ENCODE measurements around the gene BBS12.
"Not testable (repeated sequence)": the region's sequence is repeated elsewhere in the genome, so short reads cannot be mapped to it uniquely, and the experiment has no call there.

BBS12 gene

DNA sequence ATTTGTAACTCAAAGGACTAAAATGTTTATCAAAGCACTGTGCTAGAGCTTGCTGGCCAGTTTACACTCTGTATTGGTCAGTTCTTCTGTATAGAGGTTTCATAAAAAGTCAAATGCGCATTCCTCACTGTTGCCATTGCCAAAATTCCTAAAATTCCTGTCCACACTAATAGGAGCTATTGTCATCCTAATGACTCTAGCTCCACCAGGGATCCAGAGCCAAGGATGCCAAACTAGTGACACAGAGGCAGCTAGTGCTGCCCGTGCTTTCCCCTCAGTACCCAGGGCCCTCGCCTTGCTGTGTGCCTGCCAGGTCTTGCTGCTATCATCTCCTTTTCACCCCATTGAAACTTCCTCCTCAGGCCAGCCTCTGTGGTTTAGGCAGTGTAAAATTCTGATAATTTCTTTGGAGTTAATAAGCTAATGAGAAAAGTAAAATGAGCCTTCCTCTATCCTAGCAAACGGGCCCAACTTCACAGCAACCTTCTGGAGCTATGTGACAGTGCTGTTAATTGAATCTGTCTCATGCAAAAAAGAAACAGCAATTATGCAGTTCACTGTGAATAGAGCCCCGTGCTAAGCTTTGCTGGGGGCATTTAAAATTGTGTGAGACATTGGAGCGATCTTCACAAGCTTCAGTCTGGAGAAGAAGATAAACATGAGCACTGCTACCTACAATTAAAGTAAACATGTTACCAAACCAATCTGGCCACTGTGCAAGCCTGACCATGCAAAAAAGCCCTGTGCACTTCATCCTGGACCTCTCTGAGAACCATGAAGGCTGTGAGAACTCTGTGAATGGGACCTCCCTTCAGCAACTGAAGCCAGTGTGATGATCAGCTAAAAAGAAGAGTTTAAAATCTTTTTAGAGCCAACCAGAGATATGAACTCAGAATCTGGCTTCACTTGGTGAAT lies 51.1 kb downstream of the BBS12 start:
- DNase-seq (ENCODE audit: low read depth) = peak; percentile 99
- peak overlapping the region; percentile 25 for H3K4me3 ChIP-seq (ENCODE audit: low read length)
- TF ChIP-seq, protein P1, sequence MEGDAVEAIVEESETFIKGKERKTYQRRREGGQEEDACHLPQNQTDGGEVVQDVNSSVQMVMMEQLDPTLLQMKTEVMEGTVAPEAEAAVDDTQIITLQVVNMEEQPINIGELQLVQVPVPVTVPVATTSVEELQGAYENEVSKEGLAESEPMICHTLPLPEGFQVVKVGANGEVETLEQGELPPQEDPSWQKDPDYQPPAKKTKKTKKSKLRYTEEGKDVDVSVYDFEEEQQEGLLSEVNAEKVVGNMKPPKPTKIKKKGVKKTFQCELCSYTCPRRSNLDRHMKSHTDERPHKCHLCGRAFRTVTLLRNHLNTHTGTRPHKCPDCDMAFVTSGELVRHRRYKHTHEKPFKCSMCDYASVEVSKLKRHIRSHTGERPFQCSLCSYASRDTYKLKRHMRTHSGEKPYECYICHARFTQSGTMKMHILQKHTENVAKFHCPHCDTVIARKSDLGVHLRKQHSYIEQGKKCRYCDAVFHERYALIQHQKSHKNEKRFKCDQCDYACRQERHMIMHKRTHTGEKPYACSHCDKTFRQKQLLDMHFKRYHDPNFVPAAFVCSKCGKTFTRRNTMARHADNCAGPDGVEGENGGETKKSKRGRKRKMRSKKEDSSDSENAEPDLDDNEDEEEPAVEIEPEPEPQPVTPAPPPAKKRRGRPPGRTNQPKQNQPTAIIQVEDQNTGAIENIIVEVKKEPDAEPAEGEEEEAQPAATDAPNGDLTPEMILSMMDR (conservative IDR thresholded peaks at IDR 0.05; ENCODE audit: low read length) = no peak

DNA sequence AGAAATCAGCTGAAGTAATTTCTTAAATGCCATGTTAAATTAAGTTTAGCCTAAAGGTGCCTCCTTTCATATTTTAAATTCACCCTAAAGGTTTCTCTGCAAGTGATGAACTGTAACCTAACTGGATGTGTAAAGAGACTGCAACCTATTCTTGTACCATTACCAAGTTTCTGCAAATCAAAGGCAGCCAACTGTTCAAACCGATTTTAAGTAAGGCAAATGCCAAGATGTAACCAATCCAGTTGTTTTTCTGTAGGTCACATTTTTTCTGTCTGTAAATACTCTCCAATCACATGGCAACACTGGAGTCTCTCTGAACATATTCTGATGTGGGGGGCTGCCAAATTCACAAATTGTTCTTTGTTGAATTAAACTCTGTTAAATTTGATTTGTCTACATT lies 51.8 kb downstream of the BBS12 start:
- no peak overlapping the region for H3K4me3 ChIP-seq (ENCODE audit: low read length)
- TF ChIP-seq, protein P1 (conservative IDR thresholded peaks at IDR 0.05; ENCODE audit: low read length) = no peak
- DNase-seq (ENCODE audit: low read depth) = no peak

DNA sequence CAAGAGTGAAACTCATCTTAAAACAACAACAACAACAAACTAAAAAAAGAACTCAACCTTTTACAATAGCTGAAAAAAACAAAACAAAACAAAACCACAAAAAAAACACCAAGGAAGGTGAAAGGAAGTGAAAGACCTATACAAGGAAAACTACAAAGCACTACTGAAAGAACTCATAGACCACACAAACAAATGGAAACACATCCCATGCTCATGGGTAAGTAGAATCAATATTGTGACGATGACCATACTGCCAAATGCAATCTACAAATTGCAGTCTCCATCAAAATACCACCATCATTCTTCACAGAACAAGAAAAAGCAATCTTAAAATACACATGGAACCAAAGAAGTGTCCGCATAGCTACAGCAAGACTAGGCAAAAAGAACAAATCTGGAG lies 52.6 kb downstream of the BBS12 start:
- TF ChIP-seq, protein P1 (conservative IDR thresholded peaks at IDR 0.05; ENCODE audit: low read length) = no peak
- H3K4me3 ChIP-seq (ENCODE audit: low read length) = no peak overlapping the region
- DNase-seq (ENCODE audit: low read depth) = no peak

DNA sequence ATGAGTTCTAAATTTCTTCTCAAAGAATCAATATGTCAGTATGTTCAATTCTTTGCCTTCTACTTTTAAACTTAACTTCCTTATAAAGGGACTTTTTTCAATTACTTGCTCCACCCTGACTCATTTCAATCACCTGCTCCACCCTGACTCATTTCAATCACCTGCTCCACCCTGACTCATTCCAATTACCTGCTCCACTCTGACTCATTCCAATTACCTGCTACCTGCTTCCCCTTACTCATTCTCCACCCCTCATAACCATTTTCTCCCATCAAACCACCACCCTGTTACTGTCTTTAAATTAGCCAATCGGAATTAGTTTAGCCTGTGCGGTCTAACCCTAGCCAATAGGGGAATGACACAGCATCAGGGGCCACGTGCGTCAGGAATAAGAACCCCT lies 53.8 kb downstream of the BBS12 start:
- not testable (repeated sequence) for DNase-seq (ENCODE audit: low read depth); H3K4me3 ChIP-seq (ENCODE audit: low read length)

DNA sequence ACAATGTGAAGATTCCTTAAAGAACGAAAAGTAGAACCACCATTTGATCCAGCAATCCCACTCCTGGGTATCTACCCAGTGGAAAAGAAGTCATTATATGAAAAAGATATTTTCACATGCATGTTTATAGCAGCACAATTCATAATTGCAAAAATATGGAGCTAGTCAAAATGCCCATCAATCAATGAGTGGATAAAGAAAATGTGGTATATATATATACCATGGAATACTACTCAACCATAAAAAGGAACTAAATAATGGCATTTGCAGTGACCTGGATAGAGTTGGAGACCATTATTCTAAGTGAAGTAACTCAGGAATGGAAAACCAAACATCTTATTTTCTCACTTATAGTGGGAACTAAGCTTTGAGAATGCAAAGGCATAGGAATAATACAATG lies 54.4 kb downstream of the BBS12 start:
- not testable (repeated sequence) for H3K4me3 ChIP-seq (ENCODE audit: low read length); DNase-seq (ENCODE audit: low read depth)

DNA sequence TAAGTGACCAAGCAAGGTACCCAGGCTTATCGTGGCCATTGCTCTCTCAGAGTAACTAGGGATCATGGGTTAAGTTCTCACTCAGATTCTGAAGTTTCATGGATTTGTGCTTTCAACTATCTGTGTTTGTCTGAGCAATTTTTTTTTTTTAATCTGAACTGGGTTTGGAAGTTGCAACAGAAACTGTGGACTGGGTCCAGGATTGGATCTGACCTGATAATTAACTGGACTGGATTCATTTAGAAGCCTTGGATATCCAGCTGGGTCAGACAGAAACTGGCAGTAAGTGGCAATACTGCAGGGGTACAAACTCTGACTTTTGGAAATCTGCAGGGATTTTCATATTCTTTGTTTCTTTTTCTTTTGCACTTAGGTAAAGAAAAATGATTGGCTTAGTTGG lies 55.4 kb downstream of the BBS12 start:
- DNase-seq (ENCODE audit: low read depth) = peak; percentile 66
- TF ChIP-seq, protein P1 (conservative IDR thresholded peaks at IDR 0.05; ENCODE audit: low read length) = no peak
- no peak overlapping the region for H3K4me3 ChIP-seq (ENCODE audit: low read length)

DNA sequence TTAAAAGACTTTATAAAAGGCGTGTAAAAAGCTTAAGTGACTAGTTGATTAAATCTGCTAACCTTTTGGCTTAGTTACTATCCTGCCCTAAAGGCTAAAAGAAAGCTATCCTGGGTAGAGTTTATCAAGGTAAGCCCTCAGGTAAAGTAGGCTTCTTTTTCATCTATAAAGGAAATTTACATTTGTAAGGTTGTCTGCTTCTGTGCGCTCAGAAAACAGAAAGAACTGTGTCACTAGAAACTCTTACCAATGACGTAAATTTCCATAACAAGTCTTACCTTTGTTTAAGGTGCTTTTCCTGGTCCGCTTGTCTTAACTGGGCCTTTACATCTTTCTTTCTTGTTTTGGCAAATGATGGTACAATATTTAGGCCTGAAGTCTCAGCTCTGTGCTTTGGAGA lies 56.4 kb downstream of the BBS12 start:
- no peak for DNase-seq (ENCODE audit: low read depth)
- no peak overlapping the region for H3K4me3 ChIP-seq (ENCODE audit: low read length)
- TF ChIP-seq, protein P1 (conservative IDR thresholded peaks at IDR 0.05; ENCODE audit: low read length) = no peak

DNA sequence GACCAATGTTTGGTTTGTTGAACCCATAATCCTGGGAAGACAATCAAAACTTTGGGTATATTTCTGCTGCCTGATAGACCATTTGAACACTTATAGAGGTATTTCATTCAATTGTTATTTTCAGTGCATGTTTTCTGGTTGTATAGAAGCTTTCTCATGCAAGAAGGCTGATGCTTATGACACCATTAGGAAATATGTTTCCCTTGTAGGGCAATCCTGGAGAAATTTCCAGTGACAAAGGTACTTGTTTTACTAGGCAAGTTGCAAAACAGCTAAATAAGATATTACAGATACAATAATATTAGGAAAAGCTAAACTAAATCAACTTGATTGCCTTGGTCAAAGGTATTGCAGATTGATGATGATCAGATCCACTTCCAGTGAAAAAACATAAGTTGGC lies 61.3 kb downstream of the BBS12 start:
- no peak overlapping the region for H3K4me3 ChIP-seq (ENCODE audit: low read length)
- no peak for DNase-seq (ENCODE audit: low read depth)
- TF ChIP-seq, protein P1 (conservative IDR thresholded peaks at IDR 0.05; ENCODE audit: low read length) = no peak

Measured in AG10803 (cell line).